HepG2 (cell line): Measurements from ENCODE around the gene IST1. TPM values are rescaled to one million over a fixed set of nuclear protein-coding genes. Genes with fewer than 3 reads are reported as not detected.

Experiments
- NFATC3 ChIP-seq: sonication (generic); formaldehyde crosslinking; IDR thresholded peaks from 2 replicates; pipeline ENCODE4 v1.5.1; 2020; ENCODE audit warnings: mild to moderate bottlenecking, missing genetic modification reagents
- NFE2L2 ChIP-seq: fragments of 150-350 bp; IDR thresholded peaks from 2 replicates; pipeline ENCODE4 v1.6.1; 2014; ENCODE audit warnings: low read length
- NFRKB ChIP-seq: fragments of 450-650 bp; IDR thresholded peaks from 2 replicates; pipeline ENCODE4 v1.6.1; 2017
- RERE ChIP-seq: IDR thresholded peaks from 2 replicates; pipeline ENCODE4 v1.6.1; 2016; ENCODE audit warnings: low read depth, missing genetic modification reagents, missing compliant biosample characterization
- SP2 ChIP-seq: sonication (generic); formaldehyde crosslinking; IDR thresholded peaks from 2 replicates; pipeline ENCODE4 v1.5.1; 2020; ENCODE audit warnings: mild to moderate bottlenecking, missing genetic modification reagents
- SUZ12 ChIP-seq: fragments of 150-350 bp; IDR thresholded peaks from 2 replicates; pipeline ENCODE4 v1.6.1; 2014; ENCODE audit warnings: low read depth, low read length
- ZFY ChIP-seq: sonication (generic); formaldehyde crosslinking; IDR thresholded peaks from 2 replicates; pipeline ENCODE4 v1.4.0; 2020; ENCODE audit warnings: missing genetic modification reagents
- ZNF296 ChIP-seq: sonication (generic); formaldehyde crosslinking; conservative IDR thresholded peaks from 2 replicates; pipeline ENCODE4 v1.5.0; 2020; ENCODE audit warnings: mild to moderate bottlenecking, missing genetic modification reagents
- ZNF407 ChIP-seq: sonication (generic); formaldehyde crosslinking; IDR thresholded peaks from one replicate; pipeline ENCODE4 v1.5.1; 2020; ENCODE audit warnings: mild to moderate bottlenecking, missing genetic modification reagents; ENCODE audit errors: not compliant biosample characterization
- ZNF574 ChIP-seq: sonication (generic); formaldehyde crosslinking; IDR thresholded peaks from 2 replicates; pipeline ENCODE4 v1.4.0; 2020; ENCODE audit warnings: missing genetic modification reagents
- ZSCAN29 ChIP-seq: sonication (generic); formaldehyde crosslinking; conservative IDR thresholded peaks from 2 replicates; pipeline ENCODE4 v1.4.0; 2020; ENCODE audit warnings: mild to moderate bottlenecking, missing genetic modification reagents
- polyA plus RNA-seq, 8 experiments: library from polyadenylated mRNA; depleted of rRNA in 3 of 8; stranded (reverse) in 7 of 8; unstranded in 1 of 8; fragments of >200 nt; fragmentation: Illumina TruSeq in 4 of 8; extraction: Trizol in 4 of 8; gene quantifications; 2 replicates each; pipeline versions ENCODE4 v1.2.1 to v1.2.3, GENCODE V29; 2011 to 2016; ENCODE audit warnings: low read depth in 4 of 8, missing spikeins in 1 of 8, mixed read lengths in 1 of 8; ENCODE audit not compliant: insufficient read depth in 1 of 8
- total RNA-seq, 5 experiments: library from RNA; depleted of rRNA; stranded (reverse); fragments of >200 nt; fragmentation: Illumina TruSeq; extraction: Trizol; gene quantifications; 2 replicates each; pipeline ENCODE4 v1.2.3, GENCODE V29; 2016; ENCODE audit warnings: low read depth in 1 of 5

IST1 gene
- total and polyA plus RNA-seq, 2 of the 13 experiments (the other 11 are each of a cell fraction or from before 2014, with no cell fraction given) = 346 to 415 TPM

- peak; percentile 93 for TF ChIP-seq ZNF574 (CRISPR knock-in tag)
- TF ChIP-seq NFE2L2 = no peak; the same call in 1 of the 2 replicates
- 0 out of 2 replicates have a peak, but pooled peaks have one; percentile 3 for TF ChIP-seq SUZ12
- peak; percentile 98 for TF ChIP-seq NFRKB
- no peak; the same call in 1 of the 2 replicates for TF ChIP-seq NFATC3 (CRISPR knock-in tag)
- TF ChIP-seq SP2 (CRISPR knock-in tag) = peak; percentile 81
- TF ChIP-seq ZNF407 (CRISPR knock-in tag) = peak; percentile 85
- TF ChIP-seq ZFY (CRISPR knock-in tag) = peak; percentile 95
- TF ChIP-seq RERE (CRISPR knock-in tag) = no peak
- no peak; the same call in 1 of the 2 replicates for TF ChIP-seq ZNF296 (CRISPR knock-in tag)
- peak; percentile 95 for TF ChIP-seq ZSCAN29 (CRISPR knock-in tag)
Measured at GRCh38 chr16:71894921-71895678, at the start of gene IST1 (continued).
